Islet precursor cell (in vitro differentiated cells): ENCODE measurements around the gene DST.

Source experiments
- DNase-seq: peaks from one replicate; pipeline ENCODE4 v3.0.0-alpha.2; 2018

Gene DST

GRCh38 chr6:56430629-56431600 lies 211.8 kb downstream of the DST start:
- DNase-seq = no peak

GRCh38 chr6:56424542-56425083 lies 218.1 kb downstream of the DST start:
- DNase-seq = no peak

- no peak for DNase-seq
Measured at GRCh38 chr6:56424064-56424463, 218.6 kb downstream of the DST start.

- no peak for DNase-seq
Measured at GRCh38 chr6:56420296-56420695, 222.4 kb downstream of the DST start.

GRCh38 chr6:56419191-56419590 lies 223.5 kb downstream of the DST start:
- DNase-seq = no peak

- DNase-seq = no peak
Measured at GRCh38 chr6:56417823-56418222, 224.9 kb downstream of the DST start.

- no peak for DNase-seq
Measured at GRCh38 chr6:56416247-56416646, 226.4 kb downstream of the DST start.

GRCh38 chr6:56408976-56409375 lies 233.7 kb downstream of the DST start:
- DNase-seq = no peak
